ENCODE results near the gene RASSF8.

DNA sequence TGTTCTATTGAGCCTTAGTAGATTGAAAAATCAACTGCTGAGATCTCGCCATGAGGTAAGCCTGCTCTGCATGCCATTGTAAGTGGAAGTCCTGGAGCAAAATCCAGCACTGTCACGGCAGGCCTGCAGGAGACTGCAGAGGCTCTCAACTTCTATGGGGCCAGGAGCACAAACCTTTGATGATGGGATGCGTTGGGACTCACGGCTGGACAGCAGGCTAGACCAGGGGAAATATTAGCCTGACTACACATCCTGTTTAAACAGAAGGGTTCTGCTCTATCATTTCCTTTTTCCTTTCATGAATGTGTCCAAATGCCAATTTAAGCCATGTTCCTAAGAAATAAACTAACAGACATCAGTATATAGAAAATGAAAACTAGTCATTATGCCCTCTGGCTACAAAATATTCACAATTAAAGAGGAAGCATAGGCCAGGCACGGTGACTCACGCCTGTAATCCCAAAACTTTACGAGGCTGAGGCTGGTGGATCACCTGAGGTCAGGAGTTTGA is 33.9 kb upstream of the RASSF8 start:
- TF ChIP-seq, protein P1, sequence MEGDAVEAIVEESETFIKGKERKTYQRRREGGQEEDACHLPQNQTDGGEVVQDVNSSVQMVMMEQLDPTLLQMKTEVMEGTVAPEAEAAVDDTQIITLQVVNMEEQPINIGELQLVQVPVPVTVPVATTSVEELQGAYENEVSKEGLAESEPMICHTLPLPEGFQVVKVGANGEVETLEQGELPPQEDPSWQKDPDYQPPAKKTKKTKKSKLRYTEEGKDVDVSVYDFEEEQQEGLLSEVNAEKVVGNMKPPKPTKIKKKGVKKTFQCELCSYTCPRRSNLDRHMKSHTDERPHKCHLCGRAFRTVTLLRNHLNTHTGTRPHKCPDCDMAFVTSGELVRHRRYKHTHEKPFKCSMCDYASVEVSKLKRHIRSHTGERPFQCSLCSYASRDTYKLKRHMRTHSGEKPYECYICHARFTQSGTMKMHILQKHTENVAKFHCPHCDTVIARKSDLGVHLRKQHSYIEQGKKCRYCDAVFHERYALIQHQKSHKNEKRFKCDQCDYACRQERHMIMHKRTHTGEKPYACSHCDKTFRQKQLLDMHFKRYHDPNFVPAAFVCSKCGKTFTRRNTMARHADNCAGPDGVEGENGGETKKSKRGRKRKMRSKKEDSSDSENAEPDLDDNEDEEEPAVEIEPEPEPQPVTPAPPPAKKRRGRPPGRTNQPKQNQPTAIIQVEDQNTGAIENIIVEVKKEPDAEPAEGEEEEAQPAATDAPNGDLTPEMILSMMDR (IDR thresholded peaks at IDR 0.05; ENCODE audit: low read depth, low read length, poor library complexity, severe bottlenecking), result no peak
- TF ChIP-seq EZH2phosphoT487 (IDR thresholded peaks at IDR 0.05; ENCODE audit: borderline replicate concordance, low read length), result no peak

Data from DOHH2 (cell line).